Left kidney (tissue), 8 donors: ENCODE data around the gene FSCB. TPM values are rescaled to one million over a fixed set of nuclear protein-coding genes. Genes with fewer than 3 reads are reported as not detected.
"Not testable (repeated sequence)": the region's sequence is repeated elsewhere in the genome, so short reads cannot be mapped to it uniquely, and the experiment has no call there.

Source experiments
- DNase-seq: peaks from one replicate; pipeline ENCODE4 v3.0.0-alpha.2; 2013
- long read RNA-seq, 8 donors: transcript quantifications; one replicate each; lab custom pipeline, GENCODE V29; 2026
- polyA plus RNA-seq: library from polyadenylated mRNA; unstranded; fragments of 120-200 nt; gene quantifications from one replicate; pipeline ENCODE4 v1.2.1, GENCODE V29; 2013; ENCODE audit not compliant: insufficient read length

Gene FSCB, protein sequence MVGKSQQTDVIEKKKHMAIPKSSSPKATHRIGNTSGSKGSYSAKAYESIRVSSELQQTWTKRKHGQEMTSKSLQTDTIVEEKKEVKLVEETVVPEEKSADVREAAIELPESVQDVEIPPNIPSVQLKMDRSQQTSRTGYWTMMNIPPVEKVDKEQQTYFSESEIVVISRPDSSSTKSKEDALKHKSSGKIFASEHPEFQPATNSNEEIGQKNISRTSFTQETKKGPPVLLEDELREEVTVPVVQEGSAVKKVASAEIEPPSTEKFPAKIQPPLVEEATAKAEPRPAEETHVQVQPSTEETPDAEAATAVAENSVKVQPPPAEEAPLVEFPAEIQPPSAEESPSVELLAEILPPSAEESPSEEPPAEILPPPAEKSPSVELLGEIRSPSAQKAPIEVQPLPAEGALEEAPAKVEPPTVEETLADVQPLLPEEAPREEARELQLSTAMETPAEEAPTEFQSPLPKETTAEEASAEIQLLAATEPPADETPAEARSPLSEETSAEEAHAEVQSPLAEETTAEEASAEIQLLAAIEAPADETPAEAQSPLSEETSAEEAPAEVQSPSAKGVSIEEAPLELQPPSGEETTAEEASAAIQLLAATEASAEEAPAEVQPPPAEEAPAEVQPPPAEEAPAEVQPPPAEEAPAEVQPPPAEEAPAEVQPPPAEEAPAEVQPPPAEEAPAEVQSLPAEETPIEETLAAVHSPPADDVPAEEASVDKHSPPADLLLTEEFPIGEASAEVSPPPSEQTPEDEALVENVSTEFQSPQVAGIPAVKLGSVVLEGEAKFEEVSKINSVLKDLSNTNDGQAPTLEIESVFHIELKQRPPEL
- not detected for polyA plus RNA-seq
- long read RNA-seq, donor 1: 0 reads
- long read RNA-seq, donor 2: 0 reads
- long read RNA-seq, donor 3: 0 reads
- long read RNA-seq, donor 4: 0 reads
- long read RNA-seq, donor 5: 0 reads
- long read RNA-seq, donor 6: 0 reads
- long read RNA-seq, donor 7: 0 reads
- long read RNA-seq, donor 8: 0 reads

GRCh38 chr14:44507183-44507582 is at the start of gene FSCB:
Gene FSCB, minus strand, starts transcription at chr14:44507283. Its CDS starts 296 bp downstream, at chr14:44506987.
- no peak for DNase-seq

DNA sequence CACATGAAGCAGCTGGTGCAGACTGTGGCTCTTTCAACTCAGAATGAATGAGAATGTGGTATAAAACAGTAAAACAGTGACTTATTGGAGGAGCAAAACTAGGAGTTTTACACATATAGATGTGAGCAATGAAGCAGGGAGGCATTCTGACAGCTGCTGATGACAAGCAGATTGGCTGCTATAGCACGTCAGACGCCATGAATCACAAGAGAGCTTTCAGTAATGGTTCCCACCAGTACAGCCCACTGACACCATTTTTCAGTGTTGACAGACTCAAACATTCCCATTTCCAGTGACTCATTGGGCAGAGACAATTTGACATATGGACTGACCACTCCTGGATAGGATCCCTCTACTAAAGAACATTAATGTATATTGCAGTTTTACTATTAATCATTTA is 24.6 kb upstream of the FSCB start:
- DNase-seq: no peak

DNA sequence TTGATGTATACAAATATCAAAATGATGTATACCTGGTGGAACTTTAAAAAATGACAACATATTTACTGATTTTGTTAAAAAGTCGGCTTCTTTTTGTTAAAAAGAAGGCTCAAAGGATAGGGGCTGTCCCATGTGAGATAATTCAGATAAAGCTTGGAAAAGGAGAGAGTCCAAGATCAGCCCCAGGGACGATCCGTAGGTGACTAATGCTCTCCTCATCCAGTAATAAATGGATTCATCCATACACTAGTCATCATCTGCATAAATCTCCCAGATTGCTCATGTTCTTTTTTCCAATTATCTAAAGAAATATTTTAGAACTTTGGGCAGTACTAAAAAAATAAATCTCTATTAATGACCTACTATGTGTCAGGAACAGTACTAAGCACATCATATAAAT is 23.4 kb upstream of the FSCB start:
- no peak for DNase-seq

- DNase-seq: no peak
These were observed 21.9 kb upstream of the FSCB start for GRCh38 chr14:44529026-44529425.

GRCh38 chr14:44528180-44528579 is 21.1 kb upstream of the FSCB start:
- DNase-seq: no peak

DNA sequence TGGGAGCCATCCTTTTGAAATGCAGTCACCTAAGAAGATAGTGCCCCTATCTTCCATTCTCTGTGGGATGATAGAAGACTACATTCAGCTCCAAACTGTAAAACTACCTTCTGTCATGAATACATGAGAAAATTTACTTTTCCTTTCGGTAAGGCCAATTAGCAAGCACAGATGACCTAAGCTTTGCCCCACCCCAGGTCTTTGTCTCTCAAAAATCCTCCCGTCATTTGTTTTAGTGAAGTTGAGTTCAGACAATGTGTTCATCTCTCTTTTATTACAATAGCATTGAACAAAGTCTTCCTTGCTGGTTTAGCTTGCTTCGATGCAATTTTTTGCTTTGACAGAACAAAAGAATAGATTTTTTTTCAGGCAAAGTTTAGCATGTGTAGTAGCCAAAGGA is 18.2 kb upstream of the FSCB start:
- DNase-seq: no peak

DNA sequence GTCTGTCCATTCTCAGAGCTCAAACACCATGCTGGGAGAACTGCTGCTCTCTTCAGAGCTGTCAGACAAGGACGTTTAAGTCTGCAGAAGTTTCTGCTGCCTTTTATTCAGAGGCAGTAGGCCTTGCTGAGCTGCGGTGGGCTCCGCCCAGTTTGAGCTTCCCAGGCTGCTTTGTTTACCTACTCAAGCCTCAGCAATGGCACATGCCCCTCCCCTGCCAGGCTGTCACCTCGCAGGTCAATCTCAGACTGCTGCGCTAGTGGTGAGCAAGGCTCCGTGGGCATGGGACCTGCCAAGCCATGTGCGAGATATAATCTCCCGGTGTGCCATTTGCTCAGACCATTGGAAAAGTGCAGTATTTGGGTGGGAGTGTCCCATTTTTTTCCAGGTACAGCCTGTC is 8.6 kb upstream of the FSCB start:
- not testable (repeated sequence) for DNase-seq

- no peak for DNase-seq
These were observed 1.8 kb upstream of the FSCB start for GRCh38 chr14:44508834-44509233.

DNA sequence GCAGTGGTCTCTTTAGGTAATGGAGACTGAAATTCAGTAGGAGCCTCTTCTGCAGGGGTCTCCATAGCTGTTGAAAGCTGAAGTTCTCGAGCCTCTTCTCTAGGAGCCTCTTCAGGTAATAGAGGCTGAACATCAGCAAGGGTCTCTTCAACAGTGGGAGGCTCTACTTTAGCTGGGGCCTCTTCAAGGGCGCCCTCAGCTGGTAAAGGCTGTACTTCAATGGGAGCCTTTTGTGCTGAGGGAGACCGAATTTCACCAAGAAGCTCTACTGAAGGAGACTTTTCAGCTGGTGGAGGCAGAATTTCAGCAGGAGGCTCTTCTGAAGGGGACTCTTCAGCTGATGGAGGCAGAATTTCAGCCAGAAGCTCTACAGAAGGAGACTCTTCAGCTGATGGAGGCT is 1.5 kb downstream of the FSCB start:
- no peak for DNase-seq

GRCh38 chr14:44497148-44497547 is 9.9 kb downstream of the FSCB start:
- DNase-seq: no peak

- no peak for DNase-seq
These were observed 12.9 kb downstream of the FSCB start for GRCh38 chr14:44494137-44494536.

- DNase-seq: no peak
These were observed 16.1 kb downstream of the FSCB start for GRCh38 chr14:44490966-44491365.

GRCh38 chr14:44477953-44478352 is 29.1 kb downstream of the FSCB start:
- DNase-seq: no peak

DNA sequence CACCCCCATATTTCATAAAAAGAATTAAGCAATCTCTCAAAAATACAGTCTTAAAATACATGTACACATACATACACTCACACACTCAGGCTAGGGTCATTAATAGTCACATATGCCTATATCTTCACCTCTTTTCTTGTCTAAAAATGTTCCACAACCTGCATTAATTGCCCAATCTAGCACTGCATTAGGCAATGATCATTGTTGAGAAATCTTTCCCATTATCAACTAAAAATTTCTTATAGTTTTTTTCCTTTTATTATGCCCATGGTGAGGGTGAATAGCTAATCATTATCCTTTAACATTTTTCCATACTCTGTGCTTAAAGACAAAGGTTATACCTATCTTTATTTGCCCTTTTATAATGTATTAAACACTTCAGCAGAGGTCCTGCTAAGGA is 38.3 kb downstream of the FSCB start:
- no peak for DNase-seq

DNA sequence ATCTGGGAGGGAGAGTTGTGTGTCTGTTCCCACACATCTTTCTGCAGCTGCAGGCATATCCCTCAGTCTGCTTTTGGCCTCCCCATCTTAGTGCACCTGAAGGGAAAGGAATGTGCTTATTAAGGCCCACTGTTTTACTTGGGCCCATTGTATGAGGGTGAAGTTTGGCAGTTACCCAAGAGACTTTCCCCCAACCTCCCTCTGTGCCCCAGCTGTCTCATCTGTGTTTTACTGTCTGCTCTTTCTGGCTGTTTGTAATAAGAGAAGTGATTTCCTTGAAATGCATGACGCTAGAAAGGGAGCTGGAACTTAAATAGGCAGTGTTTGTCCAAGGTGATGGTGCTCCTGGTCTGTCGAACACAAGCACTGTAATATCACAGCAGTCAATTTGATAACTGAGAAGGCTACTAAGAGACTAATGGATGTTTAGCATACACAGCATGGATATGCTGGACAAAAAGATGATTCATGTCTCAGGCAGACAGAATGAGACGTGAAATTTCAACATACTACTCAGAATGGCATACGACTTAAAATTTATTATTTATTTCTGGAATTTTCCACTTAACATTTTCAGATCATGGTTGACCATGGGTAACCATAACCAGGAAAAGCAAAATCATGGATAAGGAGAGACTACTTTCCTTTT is 43.6 kb downstream of the FSCB start:
- no peak for DNase-seq

- no peak for DNase-seq
These were observed 44.7 kb downstream of the FSCB start for GRCh38 chr14:44462381-44462780.

DNA sequence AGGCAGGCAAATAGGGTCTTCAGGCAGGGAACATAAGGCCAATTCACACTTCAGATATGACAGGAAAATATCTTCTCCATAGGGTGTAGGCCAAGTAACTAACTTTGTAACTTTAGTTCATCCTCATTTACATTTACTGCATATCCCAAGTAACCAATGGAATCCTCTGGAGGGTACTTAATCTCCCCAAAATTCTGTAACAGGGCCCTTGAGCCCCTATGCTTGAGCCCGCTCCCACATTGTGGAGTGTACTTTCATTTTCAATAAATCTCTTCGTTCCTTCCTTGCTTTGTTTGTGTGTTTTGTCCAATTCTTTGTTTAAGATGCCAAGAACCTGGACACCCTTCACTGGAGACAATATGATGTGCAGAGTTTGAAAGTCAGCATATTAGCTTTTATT is 45.3 kb downstream of the FSCB start:
- DNase-seq: no peak
